ENCODE results near the gene DCUN1D4.
"Not testable (repeated sequence)": the region's sequence is repeated elsewhere in the genome, so short reads cannot be mapped to it uniquely, and the experiment has no call there.

The DCUN1D4 gene

DNA sequence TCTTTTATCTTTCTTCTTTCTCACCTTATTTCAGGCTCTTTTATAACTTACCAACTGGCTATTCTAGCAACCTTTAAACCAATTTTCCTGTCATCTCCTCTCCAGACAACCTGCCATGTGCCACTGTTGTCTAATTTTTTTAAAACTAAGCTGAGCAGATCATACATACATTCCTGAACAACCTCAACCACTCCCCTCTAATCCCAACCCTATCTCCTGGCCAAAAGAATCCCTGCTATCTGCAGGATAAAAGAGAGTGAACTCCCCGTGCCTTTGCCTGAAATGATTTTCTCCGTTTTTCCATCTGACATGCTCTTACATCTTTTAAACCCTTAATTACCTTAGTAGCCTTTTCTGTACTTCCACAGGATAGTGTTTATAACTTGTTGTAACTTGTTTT is 35.5 kb downstream of the DCUN1D4 start:
- H3K9ac ChIP-seq (ENCODE audit: low read depth, low read length), result no peak overlapping the region
- no peaks in the 10 kb centered on the region for H3K4me1 ChIP-seq (ENCODE audit: control insufficient read depth, insufficient read depth, low read length)
- H3K4me3 ChIP-seq (ENCODE audit: low read depth, low read length), result no peak overlapping the region
- H3K9me3 ChIP-seq (ENCODE audit: control insufficient read depth, insufficient read depth, low read length), result no peaks in the 10 kb centered on the region
- no peaks in the 10 kb centered on the region for H3K27me3 ChIP-seq (ENCODE audit: control insufficient read depth, insufficient read depth, low read length)
- H3K36me3 ChIP-seq (ENCODE audit: control insufficient read depth, insufficient read depth, low read length), result no peaks in the 10 kb centered on the region

- no peaks in the 10 kb centered on the region for H3K36me3 ChIP-seq (ENCODE audit: control insufficient read depth, insufficient read depth, low read length)
- no peak overlapping the region for H3K9ac ChIP-seq (ENCODE audit: low read depth, low read length)
- no peaks in the 10 kb centered on the region for H3K27me3 ChIP-seq (ENCODE audit: control insufficient read depth, insufficient read depth, low read length)
- no peak overlapping the region for H3K4me3 ChIP-seq (ENCODE audit: low read depth, low read length)
- peaks cover 11% of the 10 kb centered on the region for H3K4me1 ChIP-seq (ENCODE audit: control insufficient read depth, insufficient read depth, low read length)
- no peaks in the 10 kb centered on the region for H3K9me3 ChIP-seq (ENCODE audit: control insufficient read depth, insufficient read depth, low read length)
Observed at GRCh38 chr4:51880016-51880915, 37.3 kb downstream of the DCUN1D4 start.

- Histone ChIP-seq H3K4me1 (ENCODE audit: control insufficient read depth, insufficient read depth, low read length) (peaks cover 11% of the 10 kb centered on the region), H3K9me3 (ENCODE audit: control insufficient read depth, insufficient read depth, low read length) (no peaks in the 10 kb centered on the region), H3K9ac (ENCODE audit: low read depth, low read length) (no peak overlapping the region), H3K27me3 (ENCODE audit: control insufficient read depth, insufficient read depth, low read length) (no peaks in the 10 kb centered on the region), H3K36me3 (ENCODE audit: control insufficient read depth, insufficient read depth, low read length) (no peaks in the 10 kb centered on the region), H3K4me3 (ENCODE audit: low read depth, low read length) (no peak overlapping the region)
Observed at GRCh38 chr4:51884055-51884454, 41.1 kb downstream of the DCUN1D4 start.

DNA sequence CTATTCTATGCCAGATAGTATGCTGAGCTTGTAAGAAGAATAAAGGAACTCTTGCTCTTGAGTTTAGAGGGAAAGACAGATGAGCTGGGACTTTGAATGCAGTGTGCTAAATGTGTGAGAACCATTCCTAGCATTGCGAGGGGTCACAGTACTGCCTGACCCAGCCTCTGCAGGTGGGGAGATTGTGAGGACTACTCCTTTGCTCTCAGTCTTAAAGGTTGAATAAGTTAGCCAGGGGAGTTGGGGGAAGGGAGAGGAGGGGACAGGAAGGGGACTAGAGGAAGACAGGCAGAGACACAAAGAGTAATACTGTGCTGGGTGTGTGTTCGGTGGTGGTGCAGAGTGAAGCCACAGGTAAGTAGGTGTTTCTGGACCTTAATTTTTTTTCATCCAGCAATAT is 41.7 kb downstream of the DCUN1D4 start:
- Histone ChIP-seq H3K4me1 (ENCODE audit: control insufficient read depth, insufficient read depth, low read length) (peaks cover 11% of the 10 kb centered on the region), H3K27me3 (ENCODE audit: control insufficient read depth, insufficient read depth, low read length) (no peaks in the 10 kb centered on the region), H3K9ac (ENCODE audit: low read depth, low read length) (no peak overlapping the region), H3K4me3 (ENCODE audit: low read depth, low read length) (no peak overlapping the region), H3K9me3 (ENCODE audit: control insufficient read depth, insufficient read depth, low read length) (no peaks in the 10 kb centered on the region), H3K36me3 (ENCODE audit: control insufficient read depth, insufficient read depth, low read length) (no peaks in the 10 kb centered on the region)

DNA sequence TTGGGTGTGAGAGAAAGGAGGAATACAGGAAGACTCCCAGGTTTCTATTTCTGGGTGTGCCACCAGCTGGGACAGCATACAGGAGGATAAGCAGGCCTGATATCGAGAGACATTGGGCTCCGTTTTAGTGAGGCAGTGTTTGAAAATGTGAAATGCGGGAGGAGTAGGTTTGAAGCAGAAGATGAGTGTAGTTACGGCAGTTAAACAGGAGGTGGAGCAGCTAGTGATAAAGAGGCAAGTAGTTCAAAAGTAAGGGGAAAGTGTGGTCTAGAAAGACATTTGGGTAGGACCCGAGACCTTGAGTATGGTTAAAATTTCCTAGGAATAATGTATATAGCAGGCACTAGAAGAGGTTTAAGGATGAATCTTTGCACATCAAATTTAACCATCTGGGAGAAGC is 42.4 kb downstream of the DCUN1D4 start:
- Histone ChIP-seq H3K9me3 (ENCODE audit: control insufficient read depth, insufficient read depth, low read length) (no peaks in the 10 kb centered on the region), H3K4me3 (ENCODE audit: low read depth, low read length) (no peak overlapping the region), H3K4me1 (ENCODE audit: control insufficient read depth, insufficient read depth, low read length) (peaks cover 11% of the 10 kb centered on the region), H3K36me3 (ENCODE audit: control insufficient read depth, insufficient read depth, low read length) (no peaks in the 10 kb centered on the region), H3K27me3 (ENCODE audit: control insufficient read depth, insufficient read depth, low read length) (no peaks in the 10 kb centered on the region), H3K9ac (ENCODE audit: low read depth, low read length) (no peak overlapping the region)

DNA sequence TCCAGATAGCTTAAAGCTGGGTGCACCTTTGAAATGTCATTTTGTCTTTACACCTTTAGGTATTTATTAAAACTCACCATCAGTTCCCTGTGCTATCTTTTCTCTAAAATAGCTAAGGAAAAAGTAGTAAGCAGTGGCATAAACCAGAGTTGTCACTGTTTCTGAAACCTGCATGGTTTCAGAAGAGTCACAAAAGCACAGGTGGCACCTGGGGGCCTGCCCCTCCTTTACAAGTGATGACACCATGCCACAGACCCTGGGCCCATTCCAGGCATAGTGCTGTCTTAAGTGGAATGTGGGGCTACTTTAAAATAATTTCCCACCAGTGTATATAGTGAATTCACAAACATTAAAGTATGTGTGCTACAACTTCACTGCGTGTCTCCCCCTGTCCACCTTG is 47.8 kb downstream of the DCUN1D4 start:
- H3K27me3 ChIP-seq (ENCODE audit: control insufficient read depth, insufficient read depth, low read length), result no peaks in the 10 kb centered on the region
- no peaks in the 10 kb centered on the region for H3K9me3 ChIP-seq (ENCODE audit: control insufficient read depth, insufficient read depth, low read length)
- H3K9ac ChIP-seq (ENCODE audit: low read depth, low read length), result no peak overlapping the region
- no peak overlapping the region for H3K4me3 ChIP-seq (ENCODE audit: low read depth, low read length)
- peaks cover 4% of the 10 kb centered on the region for H3K4me1 ChIP-seq (ENCODE audit: control insufficient read depth, insufficient read depth, low read length)
- peaks cover 5% of the 10 kb centered on the region for H3K36me3 ChIP-seq (ENCODE audit: control insufficient read depth, insufficient read depth, low read length)

DNA sequence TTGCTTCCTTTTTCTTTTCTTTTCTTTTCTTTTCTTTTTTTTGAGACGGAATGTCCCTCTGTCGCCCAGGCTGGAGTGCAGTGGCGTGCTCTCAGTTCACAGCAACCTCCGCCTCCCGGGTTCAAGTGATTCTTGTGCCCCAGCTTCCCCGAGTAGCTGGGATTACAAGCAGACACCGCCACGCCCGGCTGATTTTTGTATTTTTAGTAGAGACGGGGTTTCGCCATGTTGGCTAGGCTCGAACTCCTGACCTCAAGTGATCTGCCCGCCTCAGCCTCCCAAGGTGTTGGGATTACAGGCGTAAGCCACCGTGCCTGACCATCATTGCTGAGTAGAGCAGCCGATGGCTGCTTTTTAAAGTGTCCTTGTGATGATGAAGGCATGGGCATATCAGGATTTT is 50.4 kb downstream of the DCUN1D4 start:
- H3K4me3 ChIP-seq (ENCODE audit: low read depth, low read length); H3K27me3 ChIP-seq (ENCODE audit: control insufficient read depth, insufficient read depth, low read length); H3K9me3 ChIP-seq (ENCODE audit: control insufficient read depth, insufficient read depth, low read length); H3K4me1 ChIP-seq (ENCODE audit: control insufficient read depth, insufficient read depth, low read length); H3K36me3 ChIP-seq (ENCODE audit: control insufficient read depth, insufficient read depth, low read length); H3K9ac ChIP-seq (ENCODE audit: low read depth, low read length): not testable (repeated sequence)

GRCh38 chr4:51894059-51894645 is 51.2 kb downstream of the DCUN1D4 start:
- Histone ChIP-seq H3K4me3 (ENCODE audit: low read depth, low read length) (no peak overlapping the region), H3K36me3 (ENCODE audit: control insufficient read depth, insufficient read depth, low read length) (peaks cover 5% of the 10 kb centered on the region), H3K9ac (ENCODE audit: low read depth, low read length) (no peak overlapping the region), H3K4me1 (ENCODE audit: control insufficient read depth, insufficient read depth, low read length) (peaks cover 4% of the 10 kb centered on the region), H3K9me3 (ENCODE audit: control insufficient read depth, insufficient read depth, low read length) (no peaks in the 10 kb centered on the region), H3K27me3 (ENCODE audit: control insufficient read depth, insufficient read depth, low read length) (no peaks in the 10 kb centered on the region)

DNA sequence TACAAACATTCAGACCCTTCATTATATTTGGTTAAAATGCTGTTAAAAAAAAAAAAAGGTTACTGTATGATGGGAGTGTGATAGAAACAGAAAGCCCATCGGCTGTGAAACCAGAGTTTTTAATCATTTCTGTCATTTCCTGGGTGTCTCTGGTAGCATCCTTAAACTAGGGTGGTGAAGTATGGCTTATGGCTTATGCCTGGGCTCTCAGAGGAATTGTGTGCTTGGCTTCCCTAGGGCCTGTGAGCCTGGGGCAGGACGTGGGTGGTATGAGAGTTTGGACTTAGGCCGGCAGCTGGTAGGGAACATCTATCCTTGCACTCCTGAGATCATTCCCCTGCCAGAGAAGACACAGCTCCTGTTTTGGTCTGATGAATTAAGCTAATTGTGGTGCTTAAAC is 52.2 kb downstream of the DCUN1D4 start:
- H3K36me3 ChIP-seq (ENCODE audit: control insufficient read depth, insufficient read depth, low read length), result peaks cover 5% of the 10 kb centered on the region
- no peaks in the 10 kb centered on the region for H3K27me3 ChIP-seq (ENCODE audit: control insufficient read depth, insufficient read depth, low read length)
- H3K9me3 ChIP-seq (ENCODE audit: control insufficient read depth, insufficient read depth, low read length), result no peaks in the 10 kb centered on the region
- H3K4me1 ChIP-seq (ENCODE audit: control insufficient read depth, insufficient read depth, low read length), result peaks cover 4% of the 10 kb centered on the region
- no peak overlapping the region for H3K4me3 ChIP-seq (ENCODE audit: low read depth, low read length)
- H3K9ac ChIP-seq (ENCODE audit: low read depth, low read length), result no peak overlapping the region

DNA sequence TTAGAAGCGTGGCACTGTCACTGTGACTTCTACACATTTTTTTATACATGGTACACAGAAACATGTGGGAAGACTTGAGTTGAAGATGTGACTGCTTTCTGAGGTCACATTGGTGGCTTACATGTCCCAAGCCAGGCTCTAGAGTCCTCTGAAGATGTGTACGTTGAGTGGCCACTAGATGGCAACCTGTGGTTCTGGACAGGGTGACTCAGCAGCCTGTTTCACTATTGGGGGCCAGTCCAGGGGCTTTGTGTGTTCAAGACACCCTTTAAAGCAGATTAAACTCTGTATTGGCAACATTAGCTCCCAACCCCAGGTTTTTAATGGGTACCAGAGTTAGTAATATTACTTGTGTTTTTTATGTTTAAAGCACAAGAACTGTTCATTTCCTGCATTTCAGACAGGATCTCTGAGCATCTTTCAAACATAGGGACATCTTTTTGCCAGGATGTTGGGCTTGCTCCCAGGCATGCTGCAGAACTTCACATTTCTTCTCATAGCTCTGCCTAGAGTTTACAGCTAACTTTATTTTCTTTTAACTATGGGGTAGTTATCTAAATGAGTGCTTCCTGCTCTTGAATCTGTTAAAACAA is 53.0 kb downstream of the DCUN1D4 start:
- H3K27me3 ChIP-seq (ENCODE audit: control insufficient read depth, insufficient read depth, low read length), result no peaks in the 10 kb centered on the region
- H3K9ac ChIP-seq (ENCODE audit: low read depth, low read length), result no peak overlapping the region
- peaks cover 4% of the 10 kb centered on the region for H3K4me1 ChIP-seq (ENCODE audit: control insufficient read depth, insufficient read depth, low read length)
- H3K36me3 ChIP-seq (ENCODE audit: control insufficient read depth, insufficient read depth, low read length), result peaks cover 5% of the 10 kb centered on the region
- no peaks in the 10 kb centered on the region for H3K9me3 ChIP-seq (ENCODE audit: control insufficient read depth, insufficient read depth, low read length)
- no peak overlapping the region for H3K4me3 ChIP-seq (ENCODE audit: low read depth, low read length)

GRCh38 chr4:51901363-51901762 is 58.4 kb downstream of the DCUN1D4 start:
- peaks cover 8% of the 10 kb centered on the region for H3K36me3 ChIP-seq (ENCODE audit: control insufficient read depth, insufficient read depth, low read length)
- no peaks in the 10 kb centered on the region for H3K9me3 ChIP-seq (ENCODE audit: control insufficient read depth, insufficient read depth, low read length)
- no peak overlapping the region for H3K4me3 ChIP-seq (ENCODE audit: low read depth, low read length)
- no peaks in the 10 kb centered on the region for H3K27me3 ChIP-seq (ENCODE audit: control insufficient read depth, insufficient read depth, low read length)
- H3K9ac ChIP-seq (ENCODE audit: low read depth, low read length), result no peak overlapping the region
- H3K4me1 ChIP-seq (ENCODE audit: control insufficient read depth, insufficient read depth, low read length), result no peaks in the 10 kb centered on the region

All from iPS-15b (cell line).